Measurements from ENCODE around the gene PCDH15.

PCDH15 gene

GRCh38 chr10:54728511-54728910, 72.5 kb downstream of the PCDH15 start:
- ChIA-PET CTCF (no interaction called here), POLR2A (no interaction called here)
- TF ChIP-seq CTBP1 (IDR thresholded peaks at IDR 0.05; ENCODE audit: borderline replicate concordance), result no peak
- TF ChIP-seq ELF4 (IDR thresholded peaks at IDR 0.05), result no peak
- no peak for TF ChIP-seq HDGF (IDR thresholded peaks at IDR 0.05; ENCODE audit: borderline replicate concordance)
- TF ChIP-seq L3MBTL2 (conservative IDR thresholded peaks at IDR 0.05), result no peak
- TF ChIP-seq TARDBP (IDR thresholded peaks at IDR 0.05), result no peak
- TF ChIP-seq, protein P1, sequence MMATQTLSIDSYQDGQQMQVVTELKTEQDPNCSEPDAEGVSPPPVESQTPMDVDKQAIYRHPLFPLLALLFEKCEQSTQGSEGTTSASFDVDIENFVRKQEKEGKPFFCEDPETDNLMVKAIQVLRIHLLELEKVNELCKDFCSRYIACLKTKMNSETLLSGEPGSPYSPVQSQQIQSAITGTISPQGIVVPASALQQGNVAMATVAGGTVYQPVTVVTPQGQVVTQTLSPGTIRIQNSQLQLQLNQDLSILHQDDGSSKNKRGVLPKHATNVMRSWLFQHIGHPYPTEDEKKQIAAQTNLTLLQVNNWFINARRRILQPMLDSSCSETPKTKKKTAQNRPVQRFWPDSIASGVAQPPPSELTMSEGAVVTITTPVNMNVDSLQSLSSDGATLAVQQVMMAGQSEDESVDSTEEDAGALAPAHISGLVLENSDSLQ (IDR thresholded peaks at IDR 0.05), result no peak
- no peak for TF ChIP-seq ZNF384 (IDR thresholded peaks at IDR 0.05)
- no peak for TF ChIP-seq FOXK2 (IDR thresholded peaks at IDR 0.05)
- no peak for TF ChIP-seq NFRKB (IDR thresholded peaks at IDR 0.05)
- TF ChIP-seq SP1 (IDR thresholded peaks at IDR 0.05), result no peak
- TF ChIP-seq ARNT (IDR thresholded peaks at IDR 0.05), result no peak
- TF ChIP-seq LEF1 (IDR thresholded peaks at IDR 0.05; ENCODE audit: borderline replicate concordance), result no peak
- no peak for TF ChIP-seq FOXM1 (IDR thresholded peaks at IDR 0.05; ENCODE audit: borderline replicate concordance)
- TF ChIP-seq SUZ12 (IDR thresholded peaks at IDR 0.05), result no peak
- no peak for TF ChIP-seq BHLHE40 (IDR thresholded peaks at IDR 0.05; ENCODE audit: borderline replicate concordance)
- TF ChIP-seq FOXA1 (IDR thresholded peaks at IDR 0.05), result no peak
- no peak for DNase-seq (ENCODE audit: extremely low spot score)

DNA sequence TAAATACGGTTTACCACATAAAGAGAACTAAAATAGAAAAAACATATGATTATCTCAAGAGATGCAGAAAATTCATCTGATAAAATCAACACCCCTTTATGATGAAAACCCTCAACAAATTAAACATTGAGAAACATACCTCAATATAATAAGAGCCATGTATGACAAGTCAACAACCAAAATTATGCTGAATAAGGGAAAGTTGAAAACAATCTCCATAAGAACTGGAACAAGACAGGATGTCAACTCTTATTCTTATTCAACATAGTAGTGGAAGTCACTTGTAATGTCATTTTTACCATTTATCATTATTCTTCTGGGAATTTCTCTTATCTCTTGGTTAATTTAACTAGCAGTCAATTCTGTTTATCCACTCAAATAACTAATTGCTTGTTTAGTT, 79.0 kb downstream of the PCDH15 start:
- no peak for DNase-seq (ENCODE audit: extremely low spot score)
- no peak for TF ChIP-seq ARNT (IDR thresholded peaks at IDR 0.05)
- no peak for TF ChIP-seq SP1 (IDR thresholded peaks at IDR 0.05)
- TF ChIP-seq ELF4 (IDR thresholded peaks at IDR 0.05), result no peak
- no peak for TF ChIP-seq BHLHE40 (IDR thresholded peaks at IDR 0.05; ENCODE audit: borderline replicate concordance)
- no peak for TF ChIP-seq FOXM1 (IDR thresholded peaks at IDR 0.05; ENCODE audit: borderline replicate concordance)
- TF ChIP-seq FOXK2 (IDR thresholded peaks at IDR 0.05), result no peak
- no peak for TF ChIP-seq TARDBP (IDR thresholded peaks at IDR 0.05)
- TF ChIP-seq LEF1 (IDR thresholded peaks at IDR 0.05; ENCODE audit: borderline replicate concordance), result no peak
- no peak for TF ChIP-seq ZNF384 (IDR thresholded peaks at IDR 0.05)
- no peak for TF ChIP-seq FOXA1 (IDR thresholded peaks at IDR 0.05)
- no peak for TF ChIP-seq SUZ12 (IDR thresholded peaks at IDR 0.05)
- ChIA-PET CTCF (no interaction called here), POLR2A (no interaction called here)

- ChIA-PET CTCF (no interaction called here), POLR2A (no interaction called here)
- no peak for DNase-seq (ENCODE audit: extremely low spot score)
- no peak for TF ChIP-seq SUZ12 (IDR thresholded peaks at IDR 0.05)
- TF ChIP-seq TARDBP (IDR thresholded peaks at IDR 0.05), result no peak
- no peak for TF ChIP-seq L3MBTL2 (conservative IDR thresholded peaks at IDR 0.05)
- TF ChIP-seq ELF4 (IDR thresholded peaks at IDR 0.05), result no peak
- TF ChIP-seq NFRKB (IDR thresholded peaks at IDR 0.05), result no peak
- no peak for TF ChIP-seq HDGF (IDR thresholded peaks at IDR 0.05; ENCODE audit: borderline replicate concordance)
- no peak for TF ChIP-seq FOXK2 (IDR thresholded peaks at IDR 0.05)
- TF ChIP-seq FOXA1 (IDR thresholded peaks at IDR 0.05), result no peak
- TF ChIP-seq ZNF384 (IDR thresholded peaks at IDR 0.05), result no peak
Measured at GRCh38 chr10:54710918-54711317, 90.1 kb downstream of the PCDH15 start.

GRCh38 chr10:54708591-54708990, 92.4 kb downstream of the PCDH15 start:
- TF ChIP-seq HDGF (IDR thresholded peaks at IDR 0.05; ENCODE audit: borderline replicate concordance), result no peak
- TF ChIP-seq FOXK2 (IDR thresholded peaks at IDR 0.05), result no peak
- TF ChIP-seq BHLHE40 (IDR thresholded peaks at IDR 0.05; ENCODE audit: borderline replicate concordance), result no peak
- TF ChIP-seq ZNF384 (IDR thresholded peaks at IDR 0.05), result no peak
- no peak for TF ChIP-seq CTBP1 (IDR thresholded peaks at IDR 0.05; ENCODE audit: borderline replicate concordance)
- TF ChIP-seq ELF4 (IDR thresholded peaks at IDR 0.05), result no peak
- TF ChIP-seq, protein P1 (IDR thresholded peaks at IDR 0.05), result no peak
- TF ChIP-seq ARNT (IDR thresholded peaks at IDR 0.05), result no peak
- no peak for TF ChIP-seq SUZ12 (IDR thresholded peaks at IDR 0.05)
- TF ChIP-seq TARDBP (IDR thresholded peaks at IDR 0.05), result no peak
- TF ChIP-seq SP1 (IDR thresholded peaks at IDR 0.05), result no peak
- TF ChIP-seq LEF1 (IDR thresholded peaks at IDR 0.05; ENCODE audit: borderline replicate concordance), result no peak
- TF ChIP-seq FOXA1 (IDR thresholded peaks at IDR 0.05), result no peak
- TF ChIP-seq FOXM1 (IDR thresholded peaks at IDR 0.05; ENCODE audit: borderline replicate concordance), result no peak
- CTCF ChIA-PET, result no interaction called here
- POLR2A ChIA-PET, result no interaction called here
- no peak for DNase-seq (ENCODE audit: extremely low spot score)

GRCh38 chr10:54708021-54708420, 93.0 kb downstream of the PCDH15 start:
- TF ChIP-seq LEF1 (IDR thresholded peaks at IDR 0.05; ENCODE audit: borderline replicate concordance) (no peak), ZNF384 (IDR thresholded peaks at IDR 0.05) (no peak), ARNT (IDR thresholded peaks at IDR 0.05) (no peak), FOXM1 (IDR thresholded peaks at IDR 0.05; ENCODE audit: borderline replicate concordance) (no peak), TARDBP (IDR thresholded peaks at IDR 0.05) (no peak), SP1 (IDR thresholded peaks at IDR 0.05) (no peak), NFRKB (IDR thresholded peaks at IDR 0.05) (no peak), BHLHE40 (IDR thresholded peaks at IDR 0.05; ENCODE audit: borderline replicate concordance) (no peak), L3MBTL2 (conservative IDR thresholded peaks at IDR 0.05) (no peak), ELF4 (IDR thresholded peaks at IDR 0.05) (no peak), SUZ12 (IDR thresholded peaks at IDR 0.05) (no peak), FOXA1 (IDR thresholded peaks at IDR 0.05) (no peak), CTBP1 (IDR thresholded peaks at IDR 0.05; ENCODE audit: borderline replicate concordance) (no peak)
- TF ChIP-seq, protein P1 (IDR thresholded peaks at IDR 0.05), result no peak
- no peak for DNase-seq (ENCODE audit: extremely low spot score)
- POLR2A ChIA-PET, result no interaction called here
- CTCF ChIA-PET, result no interaction called here

All from HEK293T (cell line).